ENCODE data around the gene CDC42BPB.

Gene CDC42BPB

DNA sequence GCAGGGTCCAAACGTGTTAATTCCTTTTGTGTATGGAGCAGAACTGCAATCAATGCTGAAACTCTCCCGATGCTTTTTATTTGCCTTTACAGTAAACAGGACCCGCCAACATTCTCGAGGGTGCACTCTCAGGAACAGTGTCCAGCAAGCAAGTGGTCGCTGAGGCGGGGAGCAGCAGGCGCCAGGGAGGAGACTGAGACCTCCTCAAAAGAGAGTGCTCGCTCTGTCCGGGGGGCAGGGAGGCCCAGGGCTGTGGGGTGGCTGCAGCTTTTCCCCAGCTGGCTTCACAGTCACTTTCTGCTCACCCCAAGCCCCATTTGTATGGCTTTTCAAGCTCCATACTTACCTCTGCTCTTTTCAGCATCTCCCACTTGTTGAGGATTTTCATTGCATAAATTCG is 49.2 kb downstream of the CDC42BPB start:
- Histone ChIP-seq H3K4me1 (ENCODE audit: insufficient read depth, low read length) (no peaks in the 10 kb centered on the region), H3K36me3 (ENCODE audit: insufficient read depth, low read length) (peaks cover 26% of the 10 kb centered on the region), H3K4me3 (ENCODE audit: low read length) (no peak overlapping the region), H3K27me3 (ENCODE audit: insufficient read depth, low read length) (no peaks in the 10 kb centered on the region), H2AFZ (ENCODE audit: low read depth, low read length) (no peak overlapping the region), H3K9me3 (ENCODE audit: low read length) (no peaks in the 10 kb centered on the region)

DNA sequence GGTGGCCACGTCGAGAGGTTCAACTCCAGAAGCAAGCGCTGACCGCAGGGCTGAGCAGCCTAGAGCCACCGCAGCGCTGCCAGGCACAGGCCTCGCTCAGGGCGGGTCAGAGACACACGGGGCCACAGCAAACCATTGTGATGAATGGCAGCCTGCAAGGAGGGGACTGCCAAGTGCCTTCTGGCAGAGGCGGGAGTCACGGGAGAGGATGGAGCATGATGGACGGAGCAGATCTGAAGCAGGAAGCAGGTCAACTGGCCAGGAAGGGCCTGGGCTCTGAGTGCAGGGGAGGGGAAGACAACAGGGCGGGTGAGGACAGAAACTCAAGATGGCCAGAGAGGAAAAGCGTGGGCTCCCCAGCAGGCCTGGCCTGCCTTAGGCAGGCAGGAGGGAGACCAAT is 49.8 kb downstream of the CDC42BPB start:
- no peaks in the 10 kb centered on the region for H3K4me1 ChIP-seq (ENCODE audit: insufficient read depth, low read length)
- H3K36me3 ChIP-seq (ENCODE audit: insufficient read depth, low read length), result peaks cover 32% of the 10 kb centered on the region
- H2AFZ ChIP-seq (ENCODE audit: low read depth, low read length), result no peak overlapping the region
- no peak overlapping the region for H3K4me3 ChIP-seq (ENCODE audit: low read length)
- no peaks in the 10 kb centered on the region for H3K27me3 ChIP-seq (ENCODE audit: insufficient read depth, low read length)
- no peaks in the 10 kb centered on the region for H3K9me3 ChIP-seq (ENCODE audit: low read length)

DNA sequence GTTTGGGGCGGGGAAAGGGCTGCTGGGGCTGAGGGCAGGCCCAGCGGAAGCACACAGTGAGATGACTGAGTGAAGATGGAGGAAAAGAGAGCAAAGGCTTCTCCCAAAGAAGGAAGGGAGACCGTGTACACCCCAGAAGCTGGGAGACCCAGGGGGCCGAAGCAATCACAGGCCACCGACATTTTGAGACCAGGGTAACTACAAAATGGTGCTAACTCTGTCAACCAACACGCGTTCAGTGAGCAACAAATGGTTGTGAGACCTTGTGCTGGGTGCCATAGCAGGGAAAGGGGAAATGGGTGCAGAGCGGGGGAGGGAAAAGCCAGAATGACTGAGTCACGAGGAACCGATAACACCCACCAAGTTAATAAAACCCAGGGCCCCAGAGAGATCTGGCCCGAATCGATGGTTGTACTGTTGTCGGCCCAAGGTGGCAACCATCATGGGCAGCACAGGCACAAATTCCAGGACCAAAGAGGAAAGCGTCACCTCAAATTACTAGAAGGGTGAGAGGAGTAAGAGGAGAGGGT is 50.3 kb downstream of the CDC42BPB start:
- Histone ChIP-seq H3K4me3 (ENCODE audit: low read length) (no peak overlapping the region), H3K36me3 (ENCODE audit: insufficient read depth, low read length) (peaks cover 37% of the 10 kb centered on the region), H2AFZ (ENCODE audit: low read depth, low read length) (no peak overlapping the region), H3K27me3 (ENCODE audit: insufficient read depth, low read length) (no peaks in the 10 kb centered on the region), H3K4me1 (ENCODE audit: insufficient read depth, low read length) (no peaks in the 10 kb centered on the region), H3K9me3 (ENCODE audit: low read length) (no peaks in the 10 kb centered on the region)

DNA sequence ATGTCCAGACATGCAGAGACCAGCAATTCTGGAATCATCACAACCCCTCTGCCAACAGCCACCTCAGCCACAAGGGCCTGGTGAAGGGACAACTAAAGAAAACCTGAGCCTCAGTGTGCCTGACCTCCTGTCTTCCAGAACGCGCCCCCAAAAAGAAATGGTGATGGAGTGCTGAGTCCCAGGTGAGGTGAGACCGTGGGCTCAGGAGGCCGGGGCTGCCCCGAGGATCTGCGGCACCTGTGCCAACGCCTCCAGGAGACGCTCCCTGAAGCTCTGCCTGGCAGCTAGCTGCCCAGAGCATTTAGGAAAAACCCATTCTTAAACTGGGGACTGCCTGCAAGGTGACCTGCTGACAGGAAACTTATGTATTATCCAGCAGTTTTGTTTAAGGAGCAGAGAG is 51.2 kb downstream of the CDC42BPB start:
- no peaks in the 10 kb centered on the region for H3K27me3 ChIP-seq (ENCODE audit: insufficient read depth, low read length)
- no peaks in the 10 kb centered on the region for H3K4me1 ChIP-seq (ENCODE audit: insufficient read depth, low read length)
- H3K4me3 ChIP-seq (ENCODE audit: low read length), result no peak overlapping the region
- H3K9me3 ChIP-seq (ENCODE audit: low read length), result no peaks in the 10 kb centered on the region
- no peak overlapping the region for H2AFZ ChIP-seq (ENCODE audit: low read depth, low read length)
- H3K36me3 ChIP-seq (ENCODE audit: insufficient read depth, low read length), result peaks cover 45% of the 10 kb centered on the region

DNA sequence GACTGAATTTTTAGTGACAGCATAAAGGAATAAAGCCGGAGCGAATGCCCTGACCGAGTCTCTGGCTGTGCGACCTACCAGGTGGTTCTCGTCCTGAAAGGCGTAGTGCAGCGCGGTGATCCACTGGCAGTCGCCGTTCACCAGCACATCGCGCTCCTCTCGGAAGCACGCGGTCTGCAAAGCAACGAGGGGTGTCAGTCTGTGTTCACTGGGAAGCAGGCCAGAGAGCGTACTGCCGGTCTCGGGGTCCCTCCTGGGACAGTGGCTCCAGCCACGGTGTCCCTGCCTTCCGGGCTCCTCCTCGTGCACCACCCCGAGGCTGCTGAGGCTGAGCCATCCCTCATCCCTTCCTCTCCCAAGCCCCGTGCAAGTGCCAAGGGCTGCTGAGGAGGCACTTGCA is 53.5 kb downstream of the CDC42BPB start:
- H3K36me3 ChIP-seq (ENCODE audit: insufficient read depth, low read length), result peaks cover 56% of the 10 kb centered on the region
- no peak overlapping the region for H3K4me3 ChIP-seq (ENCODE audit: low read length)
- H3K4me1 ChIP-seq (ENCODE audit: insufficient read depth, low read length), result no peaks in the 10 kb centered on the region
- no peaks in the 10 kb centered on the region for H3K9me3 ChIP-seq (ENCODE audit: low read length)
- H3K27me3 ChIP-seq (ENCODE audit: insufficient read depth, low read length), result no peaks in the 10 kb centered on the region
- H2AFZ ChIP-seq (ENCODE audit: low read depth, low read length), result no peak overlapping the region

DNA sequence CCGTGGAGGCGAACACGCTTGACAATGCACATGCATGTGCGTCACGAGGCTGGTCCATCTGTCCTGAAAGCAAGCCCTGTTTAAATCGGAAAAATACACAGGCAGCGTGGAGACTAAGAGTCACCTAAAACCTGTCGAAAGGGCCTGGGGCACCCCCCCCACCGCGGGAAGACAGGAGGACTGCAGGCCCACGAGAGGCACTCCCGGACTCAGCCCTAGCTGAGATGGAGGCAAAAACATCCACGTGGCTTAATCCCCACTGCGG is 54.1 kb downstream of the CDC42BPB start:
- no peaks in the 10 kb centered on the region for H3K4me1 ChIP-seq (ENCODE audit: insufficient read depth, low read length)
- peaks cover 60% of the 10 kb centered on the region for H3K36me3 ChIP-seq (ENCODE audit: insufficient read depth, low read length)
- no peaks in the 10 kb centered on the region for H3K9me3 ChIP-seq (ENCODE audit: low read length)
- H3K27me3 ChIP-seq (ENCODE audit: insufficient read depth, low read length), result no peaks in the 10 kb centered on the region
- H3K4me3 ChIP-seq (ENCODE audit: low read length), result no peak overlapping the region
- no peak overlapping the region for H2AFZ ChIP-seq (ENCODE audit: low read depth, low read length)

DNA sequence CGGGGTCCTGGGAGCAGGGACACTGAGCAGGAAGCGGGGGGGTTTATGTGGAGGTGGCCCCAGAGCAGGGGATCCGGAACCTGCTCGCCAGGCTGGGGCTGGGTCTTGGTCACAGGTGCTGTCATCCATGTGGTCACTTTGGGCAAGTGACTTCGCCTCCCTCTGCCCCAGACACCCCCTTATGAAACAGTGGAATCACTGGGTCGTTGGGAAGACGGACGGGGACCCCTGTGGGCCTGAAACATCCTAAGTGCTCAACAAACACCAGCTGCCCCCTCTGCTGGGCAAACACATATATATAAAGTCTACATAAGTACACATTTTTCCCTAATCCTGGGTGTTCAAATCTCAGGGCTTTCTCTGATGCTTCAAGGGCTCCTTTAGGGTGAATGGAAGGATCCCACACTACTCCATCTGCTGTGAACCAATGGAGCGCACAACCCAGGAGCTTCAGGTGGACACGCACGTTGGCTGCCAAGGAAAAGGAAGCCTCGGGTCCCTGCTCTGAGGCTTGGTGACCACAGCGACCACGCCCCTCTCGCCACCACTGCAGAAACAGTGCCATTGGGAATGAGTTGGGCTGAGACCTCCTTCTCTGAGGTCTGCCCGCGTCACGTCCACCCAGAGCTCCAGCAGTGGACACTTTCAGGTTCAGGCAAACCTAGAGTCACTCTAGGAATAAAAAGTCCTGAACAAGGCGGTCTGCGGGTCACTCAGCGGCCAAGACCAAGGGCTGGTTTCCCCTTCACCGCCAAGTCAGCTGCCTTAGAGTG is 54.6 kb downstream of the CDC42BPB start:
- Histone ChIP-seq H3K4me3 (ENCODE audit: low read length) (no peak overlapping the region), H3K9me3 (ENCODE audit: low read length) (no peaks in the 10 kb centered on the region), H3K4me1 (ENCODE audit: insufficient read depth, low read length) (no peaks in the 10 kb centered on the region), H2AFZ (ENCODE audit: low read depth, low read length) (no peak overlapping the region), H3K27me3 (ENCODE audit: insufficient read depth, low read length) (no peaks in the 10 kb centered on the region), H3K36me3 (ENCODE audit: insufficient read depth, low read length) (peaks cover 56% of the 10 kb centered on the region)

DNA sequence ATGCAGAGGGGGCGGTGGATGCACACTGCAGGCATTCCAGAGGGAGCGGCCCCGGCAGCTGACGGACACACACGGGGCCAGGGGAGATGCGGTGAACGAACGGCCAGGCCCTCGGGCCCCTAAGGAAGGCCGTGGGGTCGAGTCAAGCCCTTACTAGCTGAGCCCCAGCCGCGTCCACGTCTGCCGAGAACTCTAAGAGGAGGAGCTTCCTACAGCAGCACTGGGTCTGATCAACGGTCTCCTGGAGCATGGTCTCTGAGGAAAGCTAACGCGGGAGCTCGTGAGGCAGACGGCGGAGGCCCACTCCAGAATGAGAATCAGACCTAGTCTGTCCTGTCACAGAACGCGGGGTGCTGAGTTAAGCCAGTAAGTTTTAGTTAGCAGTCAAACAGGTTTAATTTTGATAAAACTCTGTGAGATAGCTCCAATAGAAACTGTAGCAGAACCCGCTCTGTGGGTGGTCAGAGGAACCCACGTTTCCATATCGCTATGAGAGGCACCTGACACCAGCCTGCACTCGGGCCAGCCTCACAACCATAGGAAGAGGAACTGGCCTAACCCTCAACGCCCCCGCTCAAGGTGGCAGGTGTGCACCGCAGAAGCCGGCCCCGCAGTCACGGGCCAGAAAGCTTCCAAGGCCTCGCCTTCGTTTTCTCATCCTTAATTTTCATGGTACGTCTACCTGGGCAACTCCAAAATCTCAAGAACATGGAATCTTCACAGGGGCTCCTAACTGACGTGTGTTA is 55.5 kb downstream of the CDC42BPB start:
- no peaks in the 10 kb centered on the region for H3K9me3 ChIP-seq (ENCODE audit: low read length)
- H2AFZ ChIP-seq (ENCODE audit: low read depth, low read length), result no peak overlapping the region
- peaks cover 58% of the 10 kb centered on the region for H3K36me3 ChIP-seq (ENCODE audit: insufficient read depth, low read length)
- H3K4me1 ChIP-seq (ENCODE audit: insufficient read depth, low read length), result no peaks in the 10 kb centered on the region
- H3K27me3 ChIP-seq (ENCODE audit: insufficient read depth, low read length), result no peaks in the 10 kb centered on the region
- H3K4me3 ChIP-seq (ENCODE audit: low read length), result no peak overlapping the region

DNA sequence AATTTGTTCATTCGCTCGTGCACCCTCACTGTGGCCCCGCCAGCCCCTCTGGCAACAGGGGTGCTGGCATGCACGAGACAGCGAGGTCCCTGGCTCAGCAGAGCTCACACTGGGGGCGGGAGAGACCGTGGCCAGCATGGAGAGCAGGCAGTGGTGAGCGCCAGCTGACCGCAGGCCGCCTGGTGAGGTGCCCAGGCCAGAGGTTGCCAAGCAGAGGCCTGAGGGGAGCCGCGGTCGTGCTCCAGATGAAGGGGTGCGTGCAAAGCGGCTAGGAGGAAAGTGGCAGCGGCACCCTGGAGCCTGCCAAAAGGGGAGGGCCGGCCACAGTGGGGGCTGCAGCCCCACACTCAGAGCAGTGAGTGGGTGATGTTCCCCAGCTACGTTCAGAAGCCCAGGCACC is 56.1 kb downstream of the CDC42BPB start:
- H3K4me3 ChIP-seq (ENCODE audit: low read length), result no peak overlapping the region
- H3K4me1 ChIP-seq (ENCODE audit: insufficient read depth, low read length), result no peaks in the 10 kb centered on the region
- H3K27me3 ChIP-seq (ENCODE audit: insufficient read depth, low read length), result no peaks in the 10 kb centered on the region
- H3K36me3 ChIP-seq (ENCODE audit: insufficient read depth, low read length), result peaks cover 57% of the 10 kb centered on the region
- no peaks in the 10 kb centered on the region for H3K9me3 ChIP-seq (ENCODE audit: low read length)
- no peak overlapping the region for H2AFZ ChIP-seq (ENCODE audit: low read depth, low read length)

DNA sequence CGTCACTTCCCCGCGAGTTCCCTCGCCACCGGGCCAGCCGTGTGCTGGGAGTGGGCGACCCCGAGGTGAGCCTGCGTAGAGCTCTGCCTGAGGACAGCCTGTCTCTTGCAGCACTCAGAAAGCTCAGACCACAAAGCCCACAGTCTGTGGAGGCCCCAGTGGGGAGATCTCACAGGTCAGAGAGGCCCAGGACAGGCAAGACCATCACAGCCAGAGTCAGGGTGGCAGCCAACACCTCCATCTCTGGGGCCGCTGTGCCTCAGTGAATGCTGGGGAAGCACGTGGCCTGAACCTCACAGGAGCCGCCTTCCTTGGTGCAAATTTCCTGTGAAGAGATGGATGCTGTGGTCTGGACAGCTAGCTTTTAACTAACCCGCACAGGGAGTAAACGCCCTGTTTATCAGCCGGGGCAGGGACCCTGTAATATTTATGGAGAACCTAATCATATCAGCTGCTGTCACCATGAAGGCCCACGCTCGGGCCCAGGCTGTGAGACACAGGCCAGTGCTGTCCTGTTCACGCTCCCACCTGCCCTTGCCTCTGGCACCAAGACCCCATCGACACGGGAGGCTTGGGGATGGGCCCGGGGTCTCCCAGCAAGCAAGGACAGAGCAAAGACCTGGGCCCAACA is 56.9 kb downstream of the CDC42BPB start:
- Histone ChIP-seq H2AFZ (ENCODE audit: low read depth, low read length) (no peak overlapping the region), H3K36me3 (ENCODE audit: insufficient read depth, low read length) (peaks cover 58% of the 10 kb centered on the region), H3K27me3 (ENCODE audit: insufficient read depth, low read length) (no peaks in the 10 kb centered on the region), H3K9me3 (ENCODE audit: low read length) (no peaks in the 10 kb centered on the region), H3K4me1 (ENCODE audit: insufficient read depth, low read length) (no peaks in the 10 kb centered on the region), H3K4me3 (ENCODE audit: low read length) (no peak overlapping the region)

DNA sequence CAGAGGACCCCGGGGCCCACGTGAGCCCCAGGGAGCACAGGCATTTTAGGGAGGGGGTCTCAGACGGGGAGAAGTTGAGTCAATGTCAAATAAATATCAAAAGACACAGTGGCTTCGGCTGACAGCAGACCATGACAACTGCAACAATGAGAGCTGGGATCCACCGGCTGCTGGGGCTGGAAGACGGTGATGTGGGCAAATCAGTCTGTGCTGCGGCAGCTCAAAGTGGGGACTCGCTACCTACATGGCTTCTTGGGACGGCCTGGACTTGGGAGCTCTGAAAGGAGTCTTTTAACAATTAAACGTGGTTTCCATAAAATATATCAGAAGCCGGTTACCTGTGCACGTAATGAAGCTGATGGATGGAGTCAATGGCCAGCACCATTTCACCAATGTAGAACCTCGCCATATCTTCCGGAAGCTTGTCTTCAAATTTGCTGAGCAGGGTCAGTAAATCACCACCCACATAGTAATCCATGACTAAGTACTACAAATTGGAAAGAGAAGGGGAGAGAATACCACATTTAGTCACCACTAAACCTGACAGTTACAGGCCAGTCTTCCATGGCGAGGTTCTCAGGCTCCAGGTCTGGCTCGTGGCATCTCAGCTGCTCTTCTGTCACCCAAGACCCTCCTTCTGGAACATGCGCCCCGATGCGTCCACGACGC is 58.0 kb downstream of the CDC42BPB start:
- no peaks in the 10 kb centered on the region for H3K9me3 ChIP-seq (ENCODE audit: low read length)
- no peak overlapping the region for H3K4me3 ChIP-seq (ENCODE audit: low read length)
- peaks cover 66% of the 10 kb centered on the region for H3K36me3 ChIP-seq (ENCODE audit: insufficient read depth, low read length)
- no peaks in the 10 kb centered on the region for H3K4me1 ChIP-seq (ENCODE audit: insufficient read depth, low read length)
- no peak overlapping the region for H2AFZ ChIP-seq (ENCODE audit: low read depth, low read length)
- H3K27me3 ChIP-seq (ENCODE audit: insufficient read depth, low read length), result no peaks in the 10 kb centered on the region

DNA sequence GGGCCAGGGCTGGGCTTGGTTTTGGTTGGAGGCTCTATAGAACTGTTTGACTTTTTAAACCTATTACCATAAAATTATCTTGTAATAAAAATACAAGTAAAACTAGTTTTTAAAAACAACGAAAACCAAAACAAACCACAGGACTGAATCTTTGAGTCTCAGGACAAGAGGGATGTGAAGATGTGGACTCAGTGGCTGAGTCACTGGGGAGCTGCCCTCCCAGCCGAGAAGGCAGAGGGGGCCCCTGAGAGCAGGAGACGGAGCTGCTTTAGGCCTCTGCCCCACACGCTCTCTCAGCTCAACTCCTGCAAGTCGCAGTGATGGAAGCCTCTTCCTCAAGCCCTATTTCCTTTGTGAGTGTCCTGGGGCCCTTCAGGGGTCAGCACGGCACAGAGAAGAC is 59.0 kb downstream of the CDC42BPB start:
- H3K4me3 ChIP-seq (ENCODE audit: low read length), result no peak overlapping the region
- no peaks in the 10 kb centered on the region for H3K4me1 ChIP-seq (ENCODE audit: insufficient read depth, low read length)
- no peaks in the 10 kb centered on the region for H3K27me3 ChIP-seq (ENCODE audit: insufficient read depth, low read length)
- no peaks in the 10 kb centered on the region for H3K9me3 ChIP-seq (ENCODE audit: low read length)
- no peak overlapping the region for H2AFZ ChIP-seq (ENCODE audit: low read depth, low read length)
- H3K36me3 ChIP-seq (ENCODE audit: insufficient read depth, low read length), result peaks cover 68% of the 10 kb centered on the region

DNA sequence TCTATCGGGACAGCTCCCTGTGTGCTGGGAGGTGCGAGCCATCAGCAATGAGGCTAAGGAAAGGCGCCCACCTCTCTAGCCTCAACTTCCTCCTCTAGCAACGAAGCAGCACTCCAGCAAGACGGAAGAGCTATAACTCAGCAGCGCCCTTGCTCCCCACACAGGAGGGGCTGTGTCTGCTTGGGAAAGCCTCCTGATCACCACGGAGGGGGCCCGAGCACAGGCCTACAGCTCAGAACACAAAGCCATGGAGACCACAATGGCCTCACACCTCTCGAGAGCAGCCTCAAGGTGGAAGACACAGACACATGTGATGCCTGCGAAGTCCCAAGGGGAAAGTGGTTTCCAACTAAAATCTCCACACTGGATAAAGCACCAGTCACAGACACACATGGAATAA is 60.4 kb downstream of the CDC42BPB start:
- H2AFZ ChIP-seq (ENCODE audit: low read depth, low read length), result no peak overlapping the region
- no peaks in the 10 kb centered on the region for H3K9me3 ChIP-seq (ENCODE audit: low read length)
- no peaks in the 10 kb centered on the region for H3K4me1 ChIP-seq (ENCODE audit: insufficient read depth, low read length)
- H3K36me3 ChIP-seq (ENCODE audit: insufficient read depth, low read length), result peaks cover 65% of the 10 kb centered on the region
- no peaks in the 10 kb centered on the region for H3K27me3 ChIP-seq (ENCODE audit: insufficient read depth, low read length)
- H3K4me3 ChIP-seq (ENCODE audit: low read length), result no peak overlapping the region
